Activated T-cell treated with anti-CD3 and anti-CD28 coated beads for 24 hours (primary cell): Measurements from ENCODE around the gene IL21.
A peak's percentile ranks its signal among the peaks of the same experiment; 100 is the strongest.
"Not testable (repeated sequence)": the region's sequence is repeated elsewhere in the genome, so short reads cannot be mapped to it uniquely, and the experiment has no call there.

Source experiments
- DNase-seq: peaks from one replicate; pipeline ENCODE4 v3.0.0-alpha.2; 2020; ENCODE audit warnings: low read depth

Gene IL21

DNA sequence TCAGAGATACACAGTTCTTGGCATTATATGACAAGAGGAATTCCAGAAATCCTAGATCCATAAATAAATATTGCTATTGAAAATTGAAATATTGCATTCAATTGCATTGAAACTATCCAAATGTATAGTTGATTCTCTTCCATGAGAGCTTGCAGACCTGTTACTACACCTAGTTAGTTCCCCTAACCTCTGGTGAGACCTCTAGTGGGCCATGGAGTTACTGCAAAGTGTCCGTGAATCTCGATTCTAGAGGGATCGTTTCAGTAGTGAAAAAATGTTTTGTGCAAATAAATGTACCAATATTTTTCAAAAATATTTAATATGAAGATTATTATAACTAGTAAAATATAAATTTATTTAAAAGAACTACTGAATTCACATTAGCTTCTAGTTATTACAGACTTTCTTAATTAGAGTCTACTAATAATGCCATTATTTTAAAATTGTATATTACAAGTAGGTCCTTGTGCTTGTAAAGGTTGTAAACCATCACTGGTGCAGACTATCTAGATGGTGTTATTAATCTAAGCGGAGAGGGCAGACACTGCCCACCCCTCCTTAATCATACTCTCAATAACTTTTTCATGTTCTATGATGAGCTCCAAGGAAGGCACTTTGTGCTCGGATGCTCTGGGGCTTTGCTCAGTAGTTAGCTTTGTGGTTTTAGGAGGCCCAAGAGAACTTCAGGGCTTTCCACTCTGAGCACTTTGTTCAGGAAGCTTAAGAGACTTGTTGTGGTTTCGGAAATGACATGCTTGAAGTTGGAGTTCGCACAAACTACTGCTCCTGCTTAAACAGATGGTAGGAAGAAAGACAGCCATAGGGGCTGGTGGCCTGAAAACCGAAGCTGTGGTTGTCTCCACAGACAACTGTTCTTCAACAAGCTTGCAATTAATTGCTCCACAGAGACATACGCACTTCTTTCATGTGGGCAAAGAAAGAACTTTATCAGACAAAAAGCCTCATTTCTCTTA lies 42.8 kb downstream of the IL21 start:
- DNase-seq, result peak; percentile 56

DNA sequence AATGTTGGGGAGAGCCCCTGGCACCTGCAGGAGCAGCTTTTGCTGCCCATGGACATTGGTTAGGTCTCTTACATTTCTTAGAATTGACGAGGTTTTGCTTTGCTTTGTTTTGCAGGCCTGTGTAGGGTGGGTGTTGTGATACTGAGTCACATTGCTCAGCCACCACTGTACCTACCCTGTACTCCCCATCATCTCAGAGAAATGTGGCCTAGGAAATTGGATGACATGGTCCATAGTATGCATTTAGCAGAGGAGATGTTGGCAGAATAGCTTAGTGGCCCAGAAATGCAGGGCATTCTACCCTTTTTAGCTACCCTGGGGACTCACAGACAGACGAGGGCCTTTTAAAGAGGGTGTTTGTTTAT lies 43.7 kb downstream of the IL21 start:
- DNase-seq, result no peak

DNA sequence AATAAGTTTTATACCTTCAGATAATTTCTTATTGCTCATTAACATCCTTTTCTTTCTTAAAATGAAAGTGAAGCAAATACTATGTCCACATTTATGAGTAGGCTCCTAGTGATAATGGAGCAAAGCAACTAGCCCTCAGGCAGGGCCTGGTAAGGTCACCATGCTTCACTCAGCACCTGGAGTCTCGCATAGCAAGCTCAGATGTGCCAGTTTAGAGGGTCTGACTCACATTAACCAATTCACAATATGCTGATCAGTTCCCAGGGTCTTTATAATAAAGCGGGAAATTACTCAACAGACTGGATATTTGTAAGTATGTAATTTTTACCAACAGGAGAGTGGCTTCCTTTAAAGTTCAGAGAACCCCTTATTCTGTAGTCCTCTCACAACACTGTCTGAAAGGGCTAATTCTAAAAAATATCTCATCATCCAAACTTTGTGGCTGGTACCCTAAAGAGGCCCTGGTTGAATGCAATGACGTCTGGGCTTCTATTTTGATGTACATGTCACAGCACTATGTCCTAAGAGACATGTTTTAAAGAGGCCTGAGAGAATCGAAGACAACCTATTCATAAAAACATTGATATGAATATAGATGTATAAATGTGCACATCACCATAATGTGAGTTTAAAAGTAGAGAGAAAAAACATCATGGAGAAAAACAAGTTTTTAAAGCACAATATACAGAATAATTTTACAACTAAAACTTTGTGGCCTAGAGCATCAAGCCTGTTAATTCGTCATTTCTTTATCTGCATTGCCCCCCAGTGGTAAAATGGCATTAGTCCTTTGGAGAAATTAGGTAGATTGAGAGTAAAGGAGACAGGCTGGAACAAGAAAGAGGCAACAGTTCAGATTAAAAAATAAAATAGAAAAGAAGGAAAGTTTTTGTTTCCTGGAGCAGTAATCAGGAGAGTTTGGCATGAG lies 44.3 kb downstream of the IL21 start:
- peak; percentile 41 for DNase-seq

DNA sequence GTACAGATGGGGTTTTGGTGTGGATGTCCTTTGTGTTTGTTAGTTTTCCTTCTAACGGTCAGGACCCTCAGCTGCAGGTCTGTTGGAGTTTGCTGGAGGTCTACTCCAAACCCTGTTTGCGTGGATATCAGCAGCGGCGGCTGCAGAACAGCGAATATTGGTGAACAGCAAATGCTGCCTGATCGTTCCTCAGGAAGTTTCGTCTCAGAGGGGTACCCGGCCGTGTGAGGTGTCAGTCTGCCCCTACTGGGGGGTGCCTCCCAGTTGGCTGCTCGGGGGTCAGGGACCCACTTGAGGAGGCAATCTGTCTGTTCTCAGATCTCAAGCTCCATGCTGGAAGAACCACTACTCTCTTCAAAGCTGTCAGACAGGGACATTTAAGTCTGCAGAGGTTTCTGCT lies 46.5 kb downstream of the IL21 start:
- not testable (repeated sequence) for DNase-seq

DNA sequence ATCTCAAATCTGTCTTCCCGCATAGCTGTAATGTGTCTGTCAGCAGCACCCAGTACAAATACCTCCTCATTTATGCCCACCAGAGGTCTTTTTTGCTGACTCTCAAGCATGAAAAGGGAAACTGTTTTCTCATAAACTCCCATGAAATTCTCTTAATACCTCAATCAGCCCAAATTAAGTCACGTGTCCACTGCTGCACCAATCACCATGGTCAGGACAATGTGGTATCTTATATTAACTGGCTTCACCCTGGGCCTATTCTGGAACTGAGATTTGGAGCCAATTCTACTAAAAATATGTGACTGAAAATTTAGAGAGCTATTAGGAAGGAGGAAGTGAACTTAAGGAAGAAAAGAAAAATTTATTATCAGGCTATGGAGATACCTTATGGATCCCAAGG lies 58.4 kb downstream of the IL21 start:
- no peak for DNase-seq
